Fibroblast of skin of left biceps (primary cell): ENCODE measurements around the gene TNFRSF25.

Experiments used
- DNase-seq, 2 experiments: peaks; one replicate each; pipeline ENCODE4 v3.0.0-alpha.2; 2013; ENCODE audit warnings: low read depth in 2 of 2

TNFRSF25 gene

GRCh38 chr1:6466023-6466422, at the start of gene TNFRSF25:
Gene TNFRSF25 (minus strand): TSS chr1:6466173. CDS start chr1:6466107, 66 bp downstream.
- DNase-seq = no peak

GRCh38 chr1:6515771-6516170, 49.8 kb upstream of the TNFRSF25 start:
- no peak for DNase-seq

- no peak for DNase-seq
Observed at GRCh38 chr1:6513320-6513801, 47.4 kb upstream of the TNFRSF25 start.

GRCh38 chr1:6512908-6513280, 46.9 kb upstream of the TNFRSF25 start:
- no peak for DNase-seq

DNA sequence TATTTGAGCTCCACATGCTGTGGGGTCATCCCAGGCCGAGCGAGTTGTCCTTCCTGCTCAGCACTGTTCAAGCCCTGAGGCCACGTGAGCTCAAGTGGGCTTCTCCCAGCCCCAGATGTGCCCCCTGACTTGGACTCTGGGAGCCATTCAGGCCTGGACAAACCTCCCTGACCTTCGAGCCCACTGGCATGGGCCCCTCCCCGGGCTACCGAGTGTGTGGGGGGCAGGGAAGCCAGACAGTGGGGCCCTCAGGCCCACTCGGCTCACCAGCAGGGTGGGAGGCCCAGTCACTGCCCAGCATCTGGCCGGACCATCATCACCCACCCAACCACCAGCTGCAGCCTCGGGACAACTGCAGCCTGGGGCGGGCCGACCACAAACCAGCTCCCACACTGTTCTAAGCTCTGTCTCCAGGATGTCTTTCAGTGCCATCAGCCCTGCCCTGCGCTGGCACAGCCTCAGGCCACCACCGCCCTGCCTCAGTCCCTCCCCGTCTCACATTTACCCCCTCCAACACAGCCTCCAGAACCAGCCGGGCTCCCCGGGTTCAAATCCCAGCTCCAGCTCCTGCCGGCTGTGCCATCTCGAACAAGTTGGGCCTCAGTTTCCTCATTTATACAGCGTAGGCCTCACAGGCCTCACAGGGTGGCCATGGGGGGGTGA, 46.4 kb upstream of the TNFRSF25 start:
- DNase-seq = no peak

DNA sequence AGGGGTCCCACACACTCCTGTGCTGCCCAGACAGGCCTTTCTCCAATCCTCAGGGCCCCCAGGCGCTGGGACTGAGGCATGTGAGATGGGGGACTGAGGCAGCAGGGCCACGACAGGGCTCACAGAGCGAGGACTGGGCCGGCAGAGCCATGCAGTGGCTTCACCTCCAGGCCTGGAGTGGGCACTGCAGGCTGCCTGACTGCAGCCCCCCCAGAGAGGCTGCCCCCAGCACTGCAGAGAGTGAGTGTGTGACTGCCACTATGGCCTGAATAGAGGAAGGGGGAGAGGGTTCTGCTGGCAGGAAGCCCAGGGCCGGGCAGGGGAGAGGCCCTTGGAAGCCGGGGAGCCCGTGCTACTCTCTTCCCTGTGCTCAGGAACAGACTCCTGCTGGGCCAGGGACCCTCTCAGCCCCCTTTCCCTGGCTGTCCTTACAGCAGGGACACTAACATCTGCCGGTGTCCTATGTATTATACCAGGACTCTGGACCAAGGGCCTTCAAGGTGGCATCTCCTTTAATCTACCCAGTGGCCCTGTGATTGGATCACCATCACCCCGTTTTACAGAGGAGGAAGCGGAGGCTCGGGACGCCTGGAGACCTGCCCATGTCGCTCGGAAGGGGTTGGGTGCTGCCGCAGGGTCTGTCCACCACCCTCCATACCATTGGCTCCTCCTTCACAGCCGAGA, 45.7 kb upstream of the TNFRSF25 start:
- DNase-seq = no peak

DNA sequence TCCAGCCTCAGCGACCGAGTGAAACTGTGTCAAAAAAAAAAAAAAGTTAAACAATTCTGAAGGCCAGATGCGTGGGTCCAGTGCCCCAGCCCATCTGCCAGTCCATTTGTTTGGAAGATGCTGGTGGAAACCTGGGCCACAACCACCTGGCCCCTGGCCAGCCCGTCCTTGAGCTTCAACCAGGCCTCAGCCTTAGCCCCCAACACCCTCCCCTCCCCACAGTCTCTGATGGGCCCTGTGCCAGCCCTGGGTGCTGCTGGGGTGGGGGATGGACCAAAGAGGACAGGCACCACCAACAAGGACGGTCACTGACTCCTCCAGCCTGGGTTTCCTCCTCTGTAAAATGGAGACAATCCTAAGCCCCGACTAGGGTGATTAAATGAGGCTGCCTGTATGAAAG, 45.1 kb upstream of the TNFRSF25 start:
- DNase-seq = no peak

GRCh38 chr1:6510493-6510892, 44.5 kb upstream of the TNFRSF25 start:
- DNase-seq = no peak

GRCh38 chr1:6509919-6510291, 43.9 kb upstream of the TNFRSF25 start:
- no peak for DNase-seq

DNA sequence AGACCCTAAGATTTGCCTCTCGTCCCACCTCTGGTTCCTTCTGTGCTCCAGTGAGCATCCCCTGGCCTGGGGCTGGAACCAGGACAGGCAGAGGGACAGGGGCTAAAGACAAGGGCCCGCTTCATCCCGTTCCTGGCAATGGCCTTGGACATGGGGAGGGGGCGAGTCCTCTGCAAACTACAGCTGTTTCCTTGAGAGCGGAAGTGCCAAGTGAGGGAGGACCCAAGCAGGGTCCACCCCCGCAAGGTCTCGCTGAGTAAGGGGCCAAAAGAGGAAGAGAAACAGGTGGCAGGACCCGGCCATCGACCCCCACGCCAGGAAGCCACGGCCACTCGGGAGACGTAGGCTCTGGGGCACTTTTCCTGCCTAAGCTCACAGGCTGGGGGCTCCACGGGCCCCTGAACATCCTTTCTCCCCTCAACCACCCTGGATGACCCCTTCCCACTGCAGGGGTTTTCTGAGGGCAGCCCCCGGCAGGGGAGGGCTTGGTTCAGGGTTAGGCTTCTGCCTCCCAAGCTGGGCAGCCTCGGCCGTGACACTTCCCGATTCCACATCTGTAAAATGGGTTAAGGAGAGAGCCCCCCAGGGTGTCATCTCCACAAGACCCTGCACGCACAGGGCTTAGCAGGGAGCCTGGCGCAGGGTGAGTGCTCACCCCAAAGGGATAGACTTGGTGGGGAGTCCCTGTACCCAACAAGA, 43.4 kb upstream of the TNFRSF25 start:
- no peak for DNase-seq

DNA sequence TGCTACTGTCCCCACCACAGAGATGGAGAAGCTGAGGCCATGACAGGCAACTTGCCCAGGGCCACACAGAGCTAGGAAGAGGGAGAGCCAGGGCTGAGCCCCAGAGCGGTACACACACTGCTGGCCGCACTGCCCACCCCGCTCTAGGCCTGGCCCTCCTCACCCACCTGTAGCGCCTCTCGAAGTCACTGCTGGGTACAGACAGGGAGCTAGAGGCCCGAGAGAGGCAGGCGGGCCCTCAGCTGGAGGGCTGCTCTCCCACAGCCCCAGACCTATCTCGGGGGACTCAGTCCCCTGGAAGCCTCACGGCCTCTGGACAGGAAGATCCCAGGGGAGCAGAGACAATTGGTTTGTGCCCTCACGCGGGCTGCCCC, 42.8 kb upstream of the TNFRSF25 start:
- no peak for DNase-seq

- no peak for DNase-seq
Observed at GRCh38 chr1:6508154-6508815, 42.3 kb upstream of the TNFRSF25 start.

DNA sequence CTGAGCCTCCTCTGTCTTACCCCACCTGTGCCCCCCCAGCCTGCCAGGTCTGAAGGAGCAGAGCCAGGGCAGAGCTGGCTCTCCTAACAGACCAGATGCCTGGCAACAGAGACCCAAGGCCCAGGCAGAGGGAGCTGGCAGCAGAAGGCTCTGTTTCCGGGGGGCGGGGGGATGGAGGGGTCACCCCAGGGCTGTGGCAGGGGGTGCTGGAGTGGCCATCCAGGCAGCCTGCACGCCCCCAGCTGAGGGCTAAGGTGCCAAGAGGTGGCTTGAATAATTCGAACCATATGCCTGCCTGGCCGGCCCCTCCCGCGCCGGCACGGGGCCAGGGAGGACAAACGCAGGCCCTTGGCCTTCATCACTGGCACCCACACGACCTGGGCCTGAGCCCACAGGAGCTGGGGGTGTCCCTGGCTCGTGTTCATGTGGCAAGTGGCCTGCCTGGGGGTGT, 41.5 kb upstream of the TNFRSF25 start:
- no peak for DNase-seq

DNA sequence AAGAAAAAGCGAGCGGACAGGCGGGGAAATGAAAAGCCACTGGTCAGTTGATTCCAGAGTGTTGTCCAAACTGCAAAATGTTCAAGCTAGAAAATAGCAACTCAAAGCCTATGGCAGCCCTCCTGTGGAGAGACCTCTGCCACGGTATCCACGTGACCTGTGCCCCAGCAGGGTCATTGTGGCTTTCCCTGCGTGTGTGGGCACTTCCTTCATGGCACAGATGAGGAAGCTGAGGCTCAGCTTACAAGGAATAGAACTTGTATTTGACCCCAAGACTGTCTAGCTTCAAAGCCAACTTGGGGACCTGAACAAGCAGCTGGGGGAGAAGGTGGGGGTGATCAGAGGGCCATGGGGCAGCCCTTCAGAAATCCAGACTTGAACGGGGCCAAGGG, 41.1 kb upstream of the TNFRSF25 start:
- DNase-seq = no peak

DNA sequence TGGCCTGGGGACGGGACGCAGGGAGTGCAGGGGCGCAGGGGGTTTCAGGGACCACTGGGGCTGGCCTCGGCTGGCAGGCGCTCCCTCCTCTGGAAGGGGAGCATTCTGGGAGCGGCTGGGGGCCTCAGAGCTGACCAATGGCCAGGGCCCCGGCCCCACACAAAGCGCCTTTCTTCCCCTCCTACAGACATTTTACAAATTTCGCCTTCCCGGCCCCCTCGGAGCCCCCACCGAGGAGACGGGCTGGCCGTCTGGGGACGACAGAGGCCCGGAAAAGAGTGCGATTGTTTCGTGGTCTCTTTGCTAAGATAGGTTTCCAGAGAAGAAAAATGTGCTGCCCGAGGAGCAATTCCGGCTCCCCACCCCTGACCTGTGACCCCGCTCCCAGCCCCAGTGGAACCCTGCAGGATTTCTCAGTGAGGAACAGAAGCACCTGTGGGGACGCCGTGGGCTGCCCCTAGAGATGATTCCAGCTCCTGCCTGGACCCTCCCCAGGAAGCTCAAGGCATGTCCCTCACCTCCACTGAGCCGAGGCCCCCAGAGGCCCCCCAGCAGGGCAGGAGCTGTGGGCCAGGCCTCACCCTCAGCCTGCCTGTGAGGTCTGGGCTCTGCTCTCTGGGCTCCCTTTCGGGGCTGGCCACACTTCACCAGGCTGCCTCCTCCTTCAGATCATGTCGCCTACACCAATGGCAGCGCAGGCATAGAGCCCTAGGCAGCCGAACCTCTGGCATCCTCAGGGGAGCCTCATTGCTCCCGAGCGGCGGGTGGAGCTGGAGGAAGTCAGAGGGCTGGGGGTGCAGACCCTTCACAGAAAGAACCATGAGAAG, 40.5 kb upstream of the TNFRSF25 start:
- no peak for DNase-seq

DNA sequence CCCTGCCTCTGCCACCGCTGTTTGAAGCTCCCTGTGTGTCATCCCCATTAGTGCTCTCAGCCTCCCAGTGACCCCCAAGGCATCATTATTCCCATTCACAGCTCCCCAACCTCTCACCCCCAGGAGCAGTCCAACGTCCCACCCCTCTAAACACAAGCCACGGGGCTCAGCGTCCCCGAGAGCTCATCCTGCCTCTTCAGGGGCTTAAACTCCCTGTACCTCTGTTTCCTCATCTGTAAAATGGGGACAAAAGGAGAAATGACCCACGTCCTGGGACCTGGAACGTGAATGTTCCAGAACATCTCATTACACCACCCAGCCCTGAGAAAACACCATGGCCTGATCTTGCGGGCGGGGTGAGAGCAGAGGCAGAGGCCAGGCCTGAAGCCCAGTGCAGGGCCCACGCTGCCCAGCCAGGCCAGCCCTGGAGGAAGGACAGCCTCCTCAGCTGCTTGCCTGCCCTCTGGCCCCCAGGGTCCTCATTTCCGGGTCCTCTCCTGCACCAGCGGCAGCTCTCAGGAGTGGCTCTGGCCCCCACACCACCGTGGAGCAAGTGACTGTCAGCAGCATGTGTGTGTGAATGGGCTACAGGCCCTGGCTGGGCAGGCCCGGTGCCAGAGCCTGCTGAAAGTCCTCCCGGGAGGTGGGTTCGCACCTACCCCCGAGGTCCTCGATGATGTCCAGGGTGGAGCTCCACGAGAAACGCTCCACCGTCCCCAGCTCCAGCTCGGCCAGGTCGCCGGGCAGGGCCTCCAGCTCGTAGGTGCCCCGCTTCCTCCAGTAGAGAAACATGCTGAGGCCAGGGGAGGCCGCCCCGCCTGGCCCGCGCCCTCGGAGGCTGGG, 39.6 kb upstream of the TNFRSF25 start:
- DNase-seq = no peak

GRCh38 chr1:6504887-6505286, 38.9 kb upstream of the TNFRSF25 start:
- DNase-seq = no peak

- DNase-seq = no peak
Observed at GRCh38 chr1:6503884-6504602, 38.1 kb upstream of the TNFRSF25 start.

- no peak for DNase-seq
Observed at GRCh38 chr1:6502000-6502891, 36.3 kb upstream of the TNFRSF25 start.
